NT2/D1 (cell line): ENCODE measurements around the gene TTLL11.

Source experiments
- DNase-seq: peaks from one replicate; pipeline ENCODE4 v3.0.0-alpha.2; 2011; ENCODE audit warnings: low read depth, low spot score
- H3K27me3 ChIP-seq: 2 replicates; pipeline ENCODE4 v1.6.0; 2011; ENCODE audit warnings: mild to moderate bottlenecking; ENCODE audit not compliant: insufficient read length, insufficient read depth
- H3K36me3 ChIP-seq: 2 replicates; pipeline ENCODE4 v1.6.1; 2011; ENCODE audit warnings: mild to moderate bottlenecking, low read length, mixed read lengths; ENCODE audit not compliant: insufficient read depth, insufficient read length
- H3K4me1 ChIP-seq: 2 replicates; pipeline ENCODE4 v1.5.1; 2011; ENCODE audit not compliant: insufficient read depth, insufficient read length
- H3K4me3 ChIP-seq: 2 replicates; pipeline ENCODE4 v1.5.1; 2011; ENCODE audit warnings: low read depth; ENCODE audit not compliant: insufficient read length
- H3K9ac ChIP-seq: 2 replicates; pipeline ENCODE4 v1.6.0; 2011; ENCODE audit warnings: low read depth; ENCODE audit not compliant: insufficient read length
- H3K9me3 ChIP-seq: 2 replicates; pipeline ENCODE4 v1.5.1; 2011; ENCODE audit warnings: mild to moderate bottlenecking, low read length; ENCODE audit not compliant: insufficient read depth
- SUZ12 ChIP-seq: IDR thresholded peaks from 2 replicates; pipeline ENCODE4 v1.6.1; 2011; ENCODE audit not compliant: insufficient read length, insufficient read depth; ENCODE audit errors: extremely low read depth
- YY1 ChIP-seq: IDR thresholded peaks from 2 replicates; pipeline ENCODE4 v1.6.1; 2011; ENCODE audit not compliant: insufficient read length, insufficient read depth
- ZNF274 ChIP-seq: IDR thresholded peaks from 2 replicates; pipeline ENCODE4 v1.6.1; 2011; ENCODE audit warnings: mild to moderate bottlenecking, low read depth, low read length

Gene TTLL11

DNA sequence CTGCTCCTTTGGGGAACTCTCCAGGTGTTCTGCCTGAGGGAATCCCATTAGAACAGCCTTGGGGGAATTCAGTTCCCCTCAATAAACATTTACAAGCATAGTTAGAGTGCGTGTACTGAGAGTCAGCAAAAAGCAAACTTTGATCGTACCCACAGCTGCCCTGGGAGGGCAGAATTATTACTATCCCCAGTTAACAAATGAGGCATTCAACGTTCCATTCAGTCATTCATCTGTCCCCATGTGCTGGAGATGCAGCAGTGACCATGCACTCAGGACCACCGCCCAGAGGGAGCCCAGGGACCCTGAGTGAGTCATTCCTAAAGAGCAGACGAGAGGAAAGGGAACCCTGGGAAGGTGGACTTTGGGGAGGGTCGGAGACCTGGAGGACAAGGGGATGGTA is 19.1 kb upstream of the TTLL11 start:
- Histone ChIP-seq H3K9me3 (no peaks in the 10 kb centered on the region), H3K36me3 (no peaks in the 10 kb centered on the region), H3K9ac (no peak overlapping the region), H3K4me3 (no peak overlapping the region), H3K4me1 (peaks cover 32% of the 10 kb centered on the region), H3K27me3 (no peaks in the 10 kb centered on the region)
- TF ChIP-seq YY1 (no peak), SUZ12 (no peak), ZNF274 (no peak)
- DNase-seq = no peak

GRCh38 chr9:122111413-122112085 is 18.4 kb upstream of the TTLL11 start:
- no peak overlapping the region for H3K9ac ChIP-seq
- H3K4me3 ChIP-seq = no peak overlapping the region
- TF ChIP-seq ZNF274 (no peak), SUZ12 (no peak), YY1 (no peak)
- H3K36me3 ChIP-seq = no peaks in the 10 kb centered on the region
- H3K4me1 ChIP-seq = peaks cover 31% of the 10 kb centered on the region
- H3K9me3 ChIP-seq = no peaks in the 10 kb centered on the region
- no peak for DNase-seq
- no peaks in the 10 kb centered on the region for H3K27me3 ChIP-seq

- Histone ChIP-seq H3K9ac (no peak overlapping the region), H3K9me3 (no peaks in the 10 kb centered on the region), H3K36me3 (no peaks in the 10 kb centered on the region), H3K4me1 (peaks cover 20% of the 10 kb centered on the region), H3K27me3 (no peaks in the 10 kb centered on the region), H3K4me3 (no peak overlapping the region)
- TF ChIP-seq YY1 (no peak), SUZ12 (no peak), ZNF274 (no peak)
- no peak for DNase-seq
These were observed 17.2 kb upstream of the TTLL11 start for GRCh38 chr9:122110100-122110833.

DNA sequence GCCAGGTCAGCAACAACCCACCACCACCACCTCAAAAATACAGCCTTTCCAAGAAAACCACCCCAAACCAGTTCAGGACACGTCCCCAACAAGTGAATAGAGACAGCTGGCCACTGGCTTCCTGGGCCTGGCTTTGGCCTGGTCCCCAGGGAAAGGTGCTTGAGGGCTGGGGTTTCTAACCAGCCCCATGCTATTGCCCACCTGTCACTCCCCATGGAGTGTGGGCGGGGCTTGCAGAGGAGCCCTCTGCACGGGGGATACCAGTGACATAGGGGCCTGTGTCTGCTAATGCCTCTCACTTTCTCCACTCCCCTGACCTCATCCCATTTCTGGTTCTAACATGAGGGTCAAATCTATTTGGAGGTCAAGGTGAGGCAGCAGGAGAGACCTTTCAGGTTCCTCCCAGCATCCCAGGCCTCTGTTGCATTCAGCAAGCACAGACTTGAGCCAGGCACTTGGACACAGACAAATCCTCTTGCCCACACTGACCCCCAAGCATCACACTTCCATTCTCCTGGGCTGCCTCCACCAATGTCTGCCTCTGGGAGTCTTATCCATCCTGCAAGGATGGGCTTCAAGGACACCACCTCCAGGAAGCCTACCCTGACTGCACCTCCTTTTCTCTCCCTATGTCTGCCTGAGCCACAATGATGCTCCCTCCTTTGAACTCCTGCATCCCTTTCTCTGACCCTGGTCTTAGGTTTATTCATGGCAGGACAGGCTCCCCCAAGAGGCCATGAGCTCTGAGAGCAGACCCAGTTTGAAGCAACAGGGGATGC is 16.1 kb upstream of the TTLL11 start:
- DNase-seq = no peak
- H3K36me3 ChIP-seq = no peaks in the 10 kb centered on the region
- no peaks in the 10 kb centered on the region for H3K27me3 ChIP-seq
- H3K9ac ChIP-seq = no peak overlapping the region
- TF ChIP-seq YY1 (no peak), ZNF274 (no peak), SUZ12 (no peak)
- H3K4me1 ChIP-seq = peaks cover 12% of the 10 kb centered on the region
- no peaks in the 10 kb centered on the region for H3K9me3 ChIP-seq
- H3K4me3 ChIP-seq = no peak overlapping the region

DNA sequence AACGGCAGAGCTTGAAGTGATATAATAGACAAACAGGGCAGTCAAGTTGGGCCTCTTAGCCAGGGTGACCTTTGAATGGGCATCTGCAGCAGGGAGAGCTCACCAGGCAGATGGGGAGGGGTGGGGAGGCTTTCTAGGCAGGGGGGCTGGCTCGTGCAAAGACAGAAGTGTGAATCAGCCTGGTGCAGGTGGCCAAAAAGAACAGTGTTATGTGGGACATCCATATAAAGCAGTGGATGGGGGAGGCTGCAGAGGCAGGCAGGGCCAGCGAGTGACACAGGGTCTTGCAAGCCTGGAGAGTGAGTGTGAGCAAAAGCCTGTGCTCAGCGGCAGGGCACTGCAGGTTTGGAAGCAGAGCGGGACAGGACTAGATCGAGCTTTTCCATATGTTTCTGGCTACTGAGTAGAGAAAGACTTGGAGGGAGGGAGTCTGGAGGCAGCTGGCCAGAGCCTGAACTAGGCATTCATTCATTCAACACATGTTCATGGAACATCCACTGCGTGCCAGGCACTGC is 14.2 kb upstream of the TTLL11 start:
- Histone ChIP-seq H3K4me1 (peaks cover 7% of the 10 kb centered on the region), H3K9me3 (no peaks in the 10 kb centered on the region), H3K36me3 (no peaks in the 10 kb centered on the region), H3K27me3 (no peaks in the 10 kb centered on the region), H3K4me3 (no peak overlapping the region), H3K9ac (no peak overlapping the region)
- DNase-seq = no peak
- TF ChIP-seq SUZ12 (no peak), ZNF274 (no peak), YY1 (no peak)

- Histone ChIP-seq H3K9ac (no peak overlapping the region), H3K27me3 (no peaks in the 10 kb centered on the region), H3K9me3 (no peaks in the 10 kb centered on the region), H3K36me3 (no peaks in the 10 kb centered on the region), H3K4me1 (peaks cover 7% of the 10 kb centered on the region), H3K4me3 (no peak overlapping the region)
- no peak for DNase-seq
- TF ChIP-seq YY1 (no peak), ZNF274 (no peak), SUZ12 (no peak)
These were observed 13.5 kb upstream of the TTLL11 start for GRCh38 chr9:122106576-122106975.
